ENCODE data around the gene PTPRN2.

The PTPRN2 gene

DNA sequence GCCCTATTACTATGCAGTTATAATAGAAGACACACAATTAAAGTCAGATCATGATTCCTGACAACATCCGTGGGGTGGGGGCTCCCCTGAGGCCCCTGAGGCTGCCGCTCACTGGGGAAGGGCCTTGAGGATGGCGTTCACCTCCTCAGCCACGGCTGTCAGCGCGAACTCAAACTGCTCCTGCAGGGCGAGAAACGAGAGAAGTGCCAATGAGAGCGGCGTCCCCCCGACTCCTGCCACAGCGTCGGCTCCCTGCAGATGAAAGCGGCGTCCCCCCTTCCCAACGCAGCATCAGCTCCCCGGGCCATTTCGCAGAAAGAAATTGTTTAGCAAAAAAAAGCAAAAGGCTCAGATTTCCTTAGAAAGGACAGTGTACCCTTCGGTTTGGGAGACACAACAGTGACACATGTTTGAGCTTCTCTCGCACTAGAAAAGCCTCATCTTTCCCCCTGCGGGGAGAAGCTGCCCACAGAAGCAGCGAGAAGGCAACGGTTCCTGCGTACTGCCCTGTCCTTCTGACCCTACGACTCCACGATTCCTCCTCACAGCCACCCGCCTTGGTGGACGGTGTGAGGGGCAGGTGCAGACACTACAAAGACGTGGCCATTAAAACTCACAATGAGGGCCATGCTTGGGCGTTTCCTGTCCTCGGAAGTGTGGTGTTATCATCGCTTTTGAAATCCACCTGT, 1046.9 kb downstream of the PTPRN2 start:
- no peak overlapping the region for H3K4me3 ChIP-seq (ENCODE audit: low read depth, low read length)
- no peak for TF ChIP-seq CTCF (conservative IDR thresholded peaks at IDR 0.05; ENCODE audit: low read depth, low read length)
- no peak for DNase-seq (ENCODE audit: low read depth)

DNA sequence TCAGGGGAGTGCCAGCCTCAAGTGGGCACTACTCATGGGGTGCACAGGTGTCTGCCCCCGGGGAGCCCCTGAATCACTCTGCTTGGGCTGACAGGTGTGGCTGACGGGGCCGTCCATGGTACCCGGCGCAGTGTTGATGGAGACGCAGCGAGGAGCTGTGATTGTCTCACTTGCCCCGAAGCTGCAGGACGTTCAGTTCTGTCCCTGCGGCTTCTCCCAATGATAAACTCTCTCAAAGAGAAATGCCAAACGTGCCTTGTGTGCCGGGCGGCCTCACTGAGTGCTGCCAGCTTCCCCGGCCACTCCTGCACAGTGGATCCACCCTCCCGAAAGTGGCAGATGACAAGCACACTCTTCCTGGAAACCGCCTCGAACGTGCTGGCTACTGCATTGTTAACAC, 1047.6 kb downstream of the PTPRN2 start:
- no peak for DNase-seq (ENCODE audit: low read depth)
- no peak overlapping the region for H3K4me3 ChIP-seq (ENCODE audit: low read depth, low read length)
- no peak for TF ChIP-seq CTCF (conservative IDR thresholded peaks at IDR 0.05; ENCODE audit: low read depth, low read length)

DNA sequence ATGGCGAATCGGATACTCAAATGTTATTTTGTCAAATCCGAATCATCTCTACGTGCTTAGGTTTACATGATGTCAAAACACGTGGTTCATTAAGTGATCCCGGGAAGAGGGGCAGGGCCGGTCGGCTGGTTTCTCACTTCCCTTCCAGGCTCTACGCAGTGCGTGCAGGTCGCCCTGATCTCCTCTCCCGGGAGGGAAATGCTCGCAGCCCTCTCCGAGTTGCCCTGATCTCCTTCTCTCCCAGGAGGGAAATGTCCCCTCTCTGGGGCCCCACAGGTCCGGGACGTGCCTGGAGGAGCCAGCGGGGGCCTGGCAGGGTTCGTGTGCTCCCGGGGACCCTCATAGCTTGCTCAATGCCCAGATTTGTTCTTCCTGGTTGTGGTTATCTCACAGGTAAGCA, 1048.1 kb downstream of the PTPRN2 start:
- DNase-seq (ENCODE audit: low read depth): no peak
- no peak for TF ChIP-seq CTCF (conservative IDR thresholded peaks at IDR 0.05; ENCODE audit: low read depth, low read length)

DNA sequence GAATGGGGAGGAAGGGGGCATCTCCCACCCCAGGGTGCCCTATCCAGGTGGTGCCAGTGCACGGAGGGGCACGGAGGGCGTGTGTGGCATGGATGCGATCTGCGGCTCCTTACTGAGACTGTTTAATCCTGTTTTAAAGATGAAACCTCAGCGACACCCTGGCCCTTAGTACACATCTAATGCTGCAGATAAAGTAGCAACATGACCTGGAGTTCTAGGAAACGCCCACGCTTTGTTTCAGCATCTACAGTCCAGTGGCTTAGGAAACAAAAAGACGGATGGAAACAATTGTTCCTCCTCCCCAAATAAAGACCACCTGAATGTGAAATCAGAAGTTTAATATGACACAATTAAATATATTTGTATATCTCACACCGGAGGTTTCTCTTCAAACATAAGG, 1048.9 kb downstream of the PTPRN2 start:
- no peak for TF ChIP-seq CTCF (conservative IDR thresholded peaks at IDR 0.05; ENCODE audit: low read depth, low read length)
- DNase-seq (ENCODE audit: low read depth): no peak

More for the DNA sequence above, 1048.1 kb downstream of the PTPRN2 start:
- no peak overlapping the region for H3K4me3 ChIP-seq (ENCODE audit: low read depth, low read length)

GRCh38 chr7:157538321-157538720, 1049.3 kb downstream of the PTPRN2 start:
- no peak overlapping the region for H3K4me3 ChIP-seq (ENCODE audit: low read depth, low read length)
- no peak for TF ChIP-seq CTCF (conservative IDR thresholded peaks at IDR 0.05; ENCODE audit: low read depth, low read length)
- no peak for DNase-seq (ENCODE audit: low read depth)

More for the DNA sequence above, 1048.9 kb downstream of the PTPRN2 start:
- no peak overlapping the region for H3K4me3 ChIP-seq (ENCODE audit: low read depth, low read length)

GRCh38 chr7:157537056-157537455, 1050.6 kb downstream of the PTPRN2 start:
- TF ChIP-seq CTCF (conservative IDR thresholded peaks at IDR 0.05; ENCODE audit: low read depth, low read length): no peak
- H3K4me3 ChIP-seq (ENCODE audit: low read depth, low read length): no peak overlapping the region
- DNase-seq (ENCODE audit: low read depth): no peak

DNA sequence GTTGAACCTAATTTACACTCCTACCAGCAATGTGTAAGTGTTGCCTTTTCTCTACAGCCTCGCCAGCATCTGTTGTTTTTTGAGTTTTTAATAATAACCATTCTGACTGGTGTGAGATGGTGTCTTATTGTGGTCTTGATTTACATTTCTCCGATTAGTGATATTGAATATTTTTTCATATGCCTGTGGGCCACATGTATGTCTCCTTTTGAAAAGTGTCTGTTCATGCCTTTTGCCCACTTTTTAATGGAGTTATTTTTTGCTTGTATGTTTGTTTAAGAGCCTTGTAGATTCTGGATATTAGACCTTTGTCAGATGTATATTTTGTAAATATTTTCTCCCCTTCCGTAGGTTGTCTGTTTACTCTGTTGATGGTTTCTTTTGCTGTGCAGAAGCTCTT, 1055.6 kb downstream of the PTPRN2 start:
- no peak for DNase-seq (ENCODE audit: low read depth)
- no peak for TF ChIP-seq CTCF (conservative IDR thresholded peaks at IDR 0.05; ENCODE audit: low read depth, low read length)
- H3K4me3 ChIP-seq (ENCODE audit: low read depth, low read length): no peak overlapping the region

Measured in choroid plexus epithelial cell (primary cell).